Mesangial cell (primary cell): Measurements from ENCODE around the gene GDF7. TPM values are rescaled to one million over a fixed set of nuclear protein-coding genes. Genes with fewer than 3 reads are reported as not detected.

ENCODE experiments used
- total RNA-seq: library from RNA; depleted of rRNA; stranded (reverse); fragments of >200 nt; gene quantifications from 2 replicates; pipeline ENCODE4 v1.2.3, GENCODE V29; 2015

GDF7 gene
- total RNA-seq, result not detected in 2 replicates

DNA sequence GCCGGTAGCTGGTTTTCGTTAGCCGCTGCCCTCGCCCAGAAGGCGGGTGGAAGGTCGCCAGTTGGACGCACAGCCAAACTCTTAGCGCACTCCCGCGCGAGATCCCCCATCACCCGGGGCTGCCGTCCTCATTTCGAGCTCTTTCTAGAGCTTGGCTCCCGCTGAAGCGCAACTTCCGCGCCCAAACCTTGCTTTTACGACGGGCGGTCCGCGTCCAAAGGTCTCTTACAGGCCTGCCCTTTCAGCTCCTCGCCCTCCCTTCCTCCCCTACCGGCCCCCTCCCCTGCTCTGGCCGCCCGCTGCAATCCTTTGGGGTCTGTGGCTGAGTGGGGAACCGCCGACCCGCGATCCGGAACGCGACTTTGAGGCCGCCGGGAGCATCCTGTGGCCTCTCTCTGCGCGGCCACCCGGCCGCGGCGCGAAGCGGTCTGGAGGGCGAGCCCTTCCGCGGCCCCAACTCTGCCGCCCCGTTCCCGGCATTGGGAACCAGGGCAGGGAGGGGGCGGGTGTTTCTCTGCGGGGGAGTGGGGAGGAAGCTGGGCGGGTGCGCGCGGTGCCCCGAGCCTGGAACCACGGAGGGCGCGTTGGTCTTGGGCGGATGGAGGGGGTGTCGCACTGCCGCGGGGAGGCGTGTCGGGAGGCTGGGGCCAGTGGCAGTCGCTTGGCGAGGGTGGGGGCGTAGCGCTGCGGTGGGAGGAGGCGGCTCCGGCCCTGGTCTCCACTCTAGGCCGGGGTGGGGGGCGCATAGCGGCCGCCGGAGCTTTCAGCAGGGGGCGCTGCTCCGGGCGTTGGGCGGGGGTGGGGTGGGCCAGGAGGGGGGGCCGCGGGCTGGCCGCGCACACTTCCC is at the start of gene GDF7:
Gene GDF7 (plus strand): TSS at position 841 of the 847 bp plus-strand sequence. CDS start 96 bp downstream, outside the sequence.

DNA sequence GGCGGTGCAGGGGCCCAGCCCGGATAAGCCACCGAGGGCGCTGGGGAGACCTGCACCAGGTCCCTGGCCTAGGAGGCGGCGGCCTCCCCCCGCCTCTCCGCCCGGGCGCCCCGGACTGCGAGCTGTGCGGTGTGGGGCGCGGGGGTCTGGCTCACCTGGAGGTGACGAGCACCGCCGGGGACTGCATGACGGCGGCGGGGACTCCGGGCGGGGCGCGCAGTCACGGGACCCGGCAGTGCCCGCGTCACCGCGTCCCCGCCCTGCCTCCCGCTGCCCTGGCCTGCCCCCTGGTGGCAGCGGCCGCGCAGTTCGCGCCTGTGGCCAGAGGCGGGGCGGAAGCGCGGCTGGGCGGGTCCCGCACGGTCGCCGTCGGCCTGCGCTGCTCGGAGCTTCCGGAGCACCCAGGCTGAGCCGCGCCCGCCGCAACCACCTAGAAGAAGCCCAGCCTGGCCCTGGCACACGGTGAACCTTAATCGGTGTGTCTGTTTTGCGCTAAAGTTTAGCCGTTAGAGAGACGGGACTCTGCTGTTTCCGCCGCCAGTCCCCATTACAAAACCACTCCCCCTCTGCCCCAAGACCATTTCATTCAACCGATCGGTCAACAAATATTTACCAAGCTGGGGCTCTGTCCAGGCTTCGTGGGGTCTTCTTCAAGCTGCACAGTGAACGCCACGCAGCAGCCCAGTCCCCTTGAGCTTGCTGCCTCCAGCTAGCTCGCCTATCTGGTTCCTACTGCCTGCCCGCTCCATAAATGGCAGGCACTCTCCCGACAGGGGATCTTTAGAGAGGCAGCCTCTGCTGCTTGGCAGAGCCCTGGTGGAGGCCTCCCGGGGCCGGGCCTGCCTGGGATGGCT is 15.8 kb upstream of the GDF7 start, which contains the start of gene HS1BP3:
Gene HS1BP3 (minus strand): TSS at position 222 of the 854 bp plus-strand sequence. CDS start 35 bp downstream, at position 187.

Other genes with a start within 250 kb of the GDF7 start
- 199 and 301 TPM in 2 replicates for gene RHOB, start 220.1 kb upstream of the GDF7 start, total RNA-seq
- gene HS1BP3, start 16.0 kb upstream of the GDF7 start, total RNA-seq, result 16.6 and 49.8 TPM in 2 replicates
- gene LDAH, start 156.0 kb downstream of the GDF7 start, total RNA-seq, result 16.2 and 16.3 TPM in 2 replicates